Measurements from ENCODE around the gene STYXL2.

Gene STYXL2

DNA sequence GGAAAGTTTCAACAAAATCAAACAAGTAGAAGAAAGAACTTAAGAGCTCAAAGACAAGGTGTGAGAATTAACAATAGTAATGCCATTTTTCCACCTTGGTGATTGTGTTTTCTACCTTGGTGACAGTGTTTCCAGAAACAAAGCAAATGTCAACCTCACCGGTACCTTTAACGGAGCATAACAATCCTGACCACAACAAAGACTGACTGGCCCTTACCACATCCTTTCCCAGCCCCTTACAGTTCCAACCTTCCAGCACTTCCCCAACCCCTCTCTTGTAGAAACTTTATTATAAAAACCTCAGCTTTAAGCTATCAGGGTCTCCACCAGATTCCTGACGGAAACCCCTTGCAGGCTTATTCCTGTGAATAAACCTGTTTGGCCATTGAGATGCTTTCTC is 16.7 kb downstream of the STYXL2 start:
- DNase-seq (ENCODE audit: low spot score) = no peak

DNA sequence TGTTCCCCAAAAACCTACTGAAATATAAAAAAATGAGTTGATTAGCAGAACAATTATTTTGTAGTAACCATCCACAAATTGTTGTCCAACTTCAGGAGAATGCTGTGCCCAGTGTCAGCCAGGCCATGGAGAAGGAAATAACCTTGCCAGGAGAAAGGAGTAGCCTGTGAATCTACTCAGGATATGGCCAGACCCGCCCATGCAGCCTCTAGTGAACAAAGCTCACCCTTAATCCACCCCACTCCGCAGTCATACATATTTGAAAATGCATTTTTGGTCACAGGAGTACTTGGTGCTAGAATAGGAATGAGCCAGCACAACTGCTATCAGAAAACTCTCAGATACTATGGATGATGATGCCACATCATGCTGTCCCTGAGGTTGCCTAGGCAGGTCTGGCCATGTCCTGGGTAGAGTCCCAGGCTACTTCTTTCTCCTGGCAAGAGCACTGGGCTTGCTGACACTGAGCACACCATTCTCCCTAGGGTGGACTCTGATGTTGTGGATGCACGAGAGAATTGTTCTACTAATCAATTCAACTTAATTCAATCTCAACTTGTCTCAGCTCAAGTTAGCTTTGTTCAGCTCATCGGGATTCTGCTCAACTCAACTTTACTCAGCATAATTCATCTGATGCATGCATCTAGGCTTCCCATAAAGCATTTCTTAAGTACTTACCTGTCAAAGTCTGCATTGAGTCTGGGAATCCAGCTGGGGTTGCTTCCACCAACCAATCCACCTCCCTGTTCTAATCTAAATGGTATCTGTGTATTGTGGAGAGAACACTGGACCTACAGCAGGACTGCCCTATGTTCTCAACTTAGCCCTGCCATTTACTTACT is 18.2 kb downstream of the STYXL2 start:
- no peak for DNase-seq (ENCODE audit: low spot score)

DNA sequence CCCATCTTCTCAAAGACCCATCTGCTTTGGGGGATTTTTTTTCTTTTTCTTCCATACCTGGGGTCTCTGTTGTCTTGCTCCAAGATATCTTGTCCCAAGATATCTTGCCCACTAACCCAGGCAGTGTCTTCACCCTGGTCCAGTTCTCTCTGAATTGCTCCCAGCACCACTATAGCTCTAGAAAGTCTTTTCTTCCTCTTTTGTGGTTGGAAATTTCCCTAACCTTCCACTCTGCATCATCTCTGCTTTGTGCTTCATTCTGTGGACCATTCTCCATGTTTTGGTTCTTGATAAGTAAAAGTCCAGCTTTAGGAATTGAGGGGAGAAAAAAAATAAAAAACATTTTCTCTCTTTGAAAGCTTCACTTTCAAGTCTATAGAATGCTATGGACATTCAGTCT is 20.9 kb downstream of the STYXL2 start:
- no peak for DNase-seq (ENCODE audit: low spot score)

DNA sequence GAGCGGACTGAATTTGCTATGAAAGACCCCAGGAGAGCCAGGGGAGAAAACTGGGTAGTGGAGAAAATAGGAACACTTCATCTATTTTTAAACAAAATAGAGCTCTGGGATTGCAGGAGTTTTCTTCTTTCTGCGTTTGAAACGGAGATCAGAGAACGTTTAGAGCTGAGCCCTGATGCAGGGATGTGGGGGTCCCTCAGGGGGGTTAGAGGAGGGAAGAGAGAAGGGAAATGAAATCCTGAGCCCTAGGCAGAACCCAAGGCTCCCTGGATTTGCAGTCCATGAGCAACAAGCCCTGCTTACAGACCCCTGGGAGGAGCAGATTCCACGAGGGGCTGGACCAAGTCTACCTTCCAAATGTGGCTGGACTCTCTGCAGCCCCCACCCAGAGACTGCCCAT is 21.8 kb downstream of the STYXL2 start:
- no peak for DNase-seq (ENCODE audit: low spot score)

DNA sequence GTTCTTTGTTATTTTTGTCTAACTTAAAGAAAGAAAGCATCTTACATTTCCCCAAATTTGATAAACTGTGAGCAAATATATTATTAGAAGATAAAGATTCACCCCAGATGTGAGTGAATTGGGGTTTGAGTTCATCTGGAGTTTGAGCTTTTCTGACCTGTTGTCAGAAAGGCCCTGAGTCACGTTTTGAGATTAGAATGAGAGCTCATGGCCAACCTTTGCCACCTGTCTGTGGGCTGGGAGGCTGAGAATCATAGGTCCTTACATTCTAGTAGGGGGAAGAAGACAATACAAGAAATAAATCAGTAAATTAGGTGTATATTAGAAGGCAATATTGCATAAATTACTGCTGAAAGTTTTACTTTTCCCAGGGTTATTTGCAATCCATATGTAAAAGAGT is 22.3 kb downstream of the STYXL2 start:
- DNase-seq (ENCODE audit: low spot score) = no peak

DNA sequence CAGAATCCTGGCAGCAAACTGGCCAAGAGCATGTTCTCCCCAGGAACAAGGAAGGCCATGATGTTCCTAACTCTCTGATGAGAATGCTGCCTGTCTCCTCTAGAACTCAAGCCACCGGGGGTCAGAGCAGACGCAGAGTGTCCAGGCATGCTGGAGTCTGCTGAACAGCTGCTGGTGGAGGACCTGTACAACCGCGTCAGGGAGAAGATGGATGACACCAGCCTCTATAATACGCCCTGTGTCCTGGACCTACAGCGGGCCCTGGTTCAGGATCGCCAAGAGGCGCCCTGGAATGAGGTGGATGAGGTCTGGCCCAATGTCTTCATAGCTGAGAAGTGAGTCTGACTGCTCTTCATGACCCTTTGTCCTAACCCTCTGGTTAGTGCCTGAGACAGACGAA is 23.4 kb downstream of the STYXL2 start:
- no peak for DNase-seq (ENCODE audit: low spot score)

DNA sequence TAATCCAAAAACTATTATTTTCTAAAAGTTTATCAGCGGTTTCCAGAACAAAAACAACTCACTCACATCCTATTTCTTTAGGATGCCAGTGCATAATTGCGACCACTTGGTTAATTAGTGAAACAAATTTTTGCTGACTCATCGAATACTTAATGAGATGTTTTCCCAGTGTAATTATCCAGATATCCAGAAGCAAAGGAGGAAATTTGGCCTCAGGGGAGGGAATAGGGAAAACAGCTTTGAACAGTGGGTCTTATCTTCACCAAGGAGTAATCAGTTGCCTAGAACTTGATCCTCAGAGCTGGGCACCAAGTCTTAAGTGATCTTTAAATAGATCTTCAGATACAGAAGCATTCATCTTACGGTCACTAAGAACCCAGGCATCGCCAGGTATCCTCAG is 24.3 kb downstream of the STYXL2 start:
- no peak for DNase-seq (ENCODE audit: low spot score)

DNA sequence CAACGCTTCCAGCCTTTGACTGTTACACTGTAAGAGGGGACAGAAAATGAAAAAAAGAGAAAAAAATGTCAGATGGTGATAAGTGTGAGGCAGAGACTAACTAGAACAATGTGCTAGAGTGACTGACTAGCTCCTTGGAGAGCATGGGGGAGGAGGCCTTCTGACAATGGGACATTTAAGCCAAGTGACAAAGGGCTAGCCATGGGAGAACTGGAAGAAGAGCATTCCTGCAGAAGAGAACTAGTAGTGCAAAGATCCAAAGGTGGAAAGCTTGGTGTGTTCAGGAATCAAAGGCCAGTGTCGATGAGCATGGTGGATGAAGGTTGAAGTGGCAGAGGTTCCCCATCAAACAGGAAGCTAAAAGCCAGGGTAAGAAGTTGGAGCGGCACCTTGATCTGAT is 25.8 kb downstream of the STYXL2 start:
- DNase-seq (ENCODE audit: low spot score) = no peak

DNA sequence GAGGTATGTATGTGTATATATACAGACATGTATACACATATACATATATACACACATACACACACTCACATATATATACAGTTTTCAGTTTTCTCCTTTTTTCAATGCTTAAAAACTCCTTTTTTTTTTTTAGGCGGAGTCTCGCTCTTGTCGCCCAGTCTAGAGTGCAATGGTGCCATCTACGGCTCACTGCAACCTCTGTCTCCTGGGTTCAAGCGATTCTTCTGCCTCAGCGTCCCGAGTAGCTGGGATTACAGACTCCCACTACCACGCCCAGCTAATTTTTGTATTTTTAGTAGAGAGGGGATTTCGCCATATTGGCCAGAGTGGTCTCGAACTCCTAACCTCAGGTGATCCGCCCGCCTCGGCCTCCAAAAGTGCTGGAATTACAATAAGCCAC is 27.0 kb downstream of the STYXL2 start:
- DNase-seq (ENCODE audit: low spot score) = no peak

DNA sequence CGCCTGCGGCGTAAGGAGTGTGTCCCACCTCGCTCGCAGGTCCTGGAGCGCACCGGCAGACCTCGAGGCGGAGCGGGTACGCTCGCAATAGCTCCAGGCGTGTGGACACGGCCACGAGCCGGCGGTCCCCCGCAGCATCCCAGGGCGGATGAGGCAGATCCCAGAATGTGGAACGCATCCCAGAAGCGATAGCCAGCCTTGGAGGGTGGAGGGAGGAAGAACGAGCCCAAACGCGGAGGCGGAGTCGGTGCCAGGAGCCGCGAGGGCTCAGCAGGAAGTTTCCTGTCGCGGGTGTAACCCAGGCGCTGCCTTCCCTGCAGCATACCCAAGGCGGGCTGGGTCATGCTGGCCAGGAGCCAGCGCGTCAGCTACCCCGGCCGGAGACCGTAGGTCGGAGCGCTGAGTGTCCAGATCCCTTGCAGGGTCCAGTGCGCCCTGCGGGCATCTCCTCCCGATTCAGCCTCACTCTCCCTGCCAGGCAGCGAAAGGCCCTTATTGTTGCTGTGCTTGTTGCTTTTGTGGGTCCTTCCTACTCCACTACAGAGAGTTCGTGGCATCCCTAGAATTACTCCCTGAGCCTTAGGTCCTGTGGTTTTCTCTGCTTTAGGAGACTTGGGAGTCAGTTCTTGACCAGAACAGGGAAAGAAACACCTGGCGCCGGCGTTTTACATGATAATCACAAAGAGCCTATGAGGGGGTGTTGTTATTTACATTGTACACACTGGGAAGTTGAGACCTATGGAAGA is 27.7 kb downstream of the STYXL2 start:
- peak; percentile 35 for DNase-seq (ENCODE audit: low spot score)

DNA sequence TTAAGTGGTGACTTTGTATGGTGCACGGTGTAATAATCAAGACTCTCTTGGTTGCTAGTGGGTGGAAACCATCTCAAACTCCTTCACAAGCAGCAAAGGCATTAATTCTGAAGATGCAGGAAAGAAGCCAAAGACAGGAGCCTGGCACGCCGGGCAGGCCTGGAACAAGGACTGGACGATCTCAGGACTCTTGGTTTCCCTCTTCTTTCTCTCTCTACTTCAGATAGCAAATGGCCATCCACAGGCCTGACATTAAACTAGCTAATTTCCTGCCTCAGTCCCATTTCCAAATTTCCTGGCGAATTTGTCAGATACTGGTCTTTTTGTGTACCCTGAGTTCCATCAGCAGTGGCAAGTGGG is 28.2 kb downstream of the STYXL2 start:
- DNase-seq (ENCODE audit: low spot score) = no peak

DNA sequence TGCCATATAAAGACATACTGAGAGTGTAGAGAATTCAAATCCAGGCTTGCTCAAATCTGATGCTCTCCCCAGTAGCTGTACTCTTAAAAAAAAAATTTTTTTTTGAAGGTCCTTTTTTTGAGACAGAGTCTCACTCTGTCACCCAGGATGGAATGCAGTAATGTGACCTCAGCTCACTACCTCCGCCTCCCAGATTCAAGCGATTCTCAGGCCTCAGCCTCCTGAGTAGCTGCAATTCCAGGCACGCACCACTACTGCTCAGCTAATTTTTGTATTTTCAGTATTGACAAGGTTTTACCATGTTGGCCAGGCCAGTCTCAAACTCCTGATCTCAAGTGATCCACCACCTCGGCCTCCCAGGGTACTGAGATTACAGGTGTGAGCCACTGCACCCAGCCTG is 28.7 kb downstream of the STYXL2 start:
- no peak for DNase-seq (ENCODE audit: low spot score)

DNA sequence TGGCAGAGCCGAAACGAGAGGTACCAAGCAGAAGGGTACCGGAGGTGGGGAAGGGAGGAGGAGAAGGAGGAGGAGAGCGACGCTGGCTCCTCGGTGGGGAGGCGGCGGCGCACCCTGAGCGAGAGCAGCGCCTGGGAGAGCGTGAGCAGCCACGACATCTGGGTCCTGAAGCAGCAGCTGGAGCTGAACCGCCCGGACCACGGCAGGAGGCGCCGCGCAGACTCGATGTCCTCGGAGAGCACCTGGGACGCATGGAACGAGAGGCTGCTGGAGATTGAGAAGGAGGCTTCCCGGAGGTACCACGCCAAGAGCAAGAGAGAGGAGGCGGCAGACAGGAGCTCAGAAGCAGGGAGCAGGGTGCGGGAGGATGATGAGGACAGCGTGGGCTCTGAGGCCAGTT is 32.4 kb downstream of the STYXL2 start:
- DNase-seq (ENCODE audit: low spot score) = no peak

DNA sequence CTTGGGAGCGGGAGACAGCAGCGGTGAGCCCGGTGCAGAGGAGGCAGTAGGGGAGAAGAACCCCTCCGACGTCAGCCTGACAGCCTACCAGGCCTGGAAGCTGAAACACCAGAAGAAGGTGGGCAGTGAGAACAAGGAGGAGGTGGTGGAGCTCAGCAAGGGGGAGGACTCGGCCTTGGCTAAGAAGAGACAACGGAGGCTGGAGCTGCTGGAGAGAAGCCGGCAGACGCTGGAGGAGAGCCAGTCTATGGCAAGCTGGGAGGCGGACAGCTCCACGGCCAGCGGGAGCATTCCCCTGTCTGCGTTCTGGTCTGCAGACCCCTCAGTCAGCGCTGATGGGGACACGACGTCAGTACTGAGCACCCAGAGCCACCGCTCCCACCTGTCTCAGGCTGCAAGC is 32.9 kb downstream of the STYXL2 start:
- DNase-seq (ENCODE audit: low spot score) = no peak

DNA sequence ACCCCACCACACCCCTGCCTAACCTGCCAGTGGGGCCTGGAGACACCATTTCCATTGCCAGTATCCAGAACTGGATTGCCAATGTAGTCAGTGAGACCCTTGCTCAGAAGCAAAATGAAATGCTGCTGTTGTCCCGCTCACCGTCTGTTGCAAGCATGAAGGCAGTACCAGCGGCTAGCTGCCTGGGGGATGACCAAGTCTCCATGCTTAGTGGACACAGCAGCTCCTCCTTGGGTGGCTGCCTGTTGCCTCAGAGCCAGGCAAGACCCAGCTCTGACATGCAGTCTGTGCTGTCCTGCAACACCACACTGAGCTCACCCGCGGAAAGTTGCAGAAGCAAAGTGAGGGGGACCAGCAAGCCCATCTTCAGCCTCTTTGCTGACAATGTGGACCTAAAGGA is 33.4 kb downstream of the STYXL2 start:
- DNase-seq (ENCODE audit: low spot score) = no peak

DNA sequence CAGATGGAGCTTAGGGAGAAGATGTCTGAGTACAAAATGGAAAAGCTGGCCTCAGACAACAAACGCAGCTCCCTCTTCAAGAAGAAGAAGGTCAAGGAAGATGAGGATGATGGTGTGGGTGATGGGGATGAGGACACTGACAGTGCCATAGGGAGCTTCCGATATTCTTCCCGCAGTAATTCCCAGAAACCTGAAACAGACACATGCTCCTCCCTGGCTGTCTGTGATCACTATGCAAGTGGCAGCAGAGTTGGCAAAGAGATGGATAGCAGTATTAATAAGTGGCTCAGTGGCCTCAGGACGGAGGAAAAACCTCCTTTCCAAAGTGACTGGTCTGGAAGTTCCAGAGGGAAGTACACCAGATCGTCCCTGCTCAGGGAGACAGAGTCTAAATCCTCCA is 33.8 kb downstream of the STYXL2 start:
- DNase-seq (ENCODE audit: low spot score) = no peak

DNA sequence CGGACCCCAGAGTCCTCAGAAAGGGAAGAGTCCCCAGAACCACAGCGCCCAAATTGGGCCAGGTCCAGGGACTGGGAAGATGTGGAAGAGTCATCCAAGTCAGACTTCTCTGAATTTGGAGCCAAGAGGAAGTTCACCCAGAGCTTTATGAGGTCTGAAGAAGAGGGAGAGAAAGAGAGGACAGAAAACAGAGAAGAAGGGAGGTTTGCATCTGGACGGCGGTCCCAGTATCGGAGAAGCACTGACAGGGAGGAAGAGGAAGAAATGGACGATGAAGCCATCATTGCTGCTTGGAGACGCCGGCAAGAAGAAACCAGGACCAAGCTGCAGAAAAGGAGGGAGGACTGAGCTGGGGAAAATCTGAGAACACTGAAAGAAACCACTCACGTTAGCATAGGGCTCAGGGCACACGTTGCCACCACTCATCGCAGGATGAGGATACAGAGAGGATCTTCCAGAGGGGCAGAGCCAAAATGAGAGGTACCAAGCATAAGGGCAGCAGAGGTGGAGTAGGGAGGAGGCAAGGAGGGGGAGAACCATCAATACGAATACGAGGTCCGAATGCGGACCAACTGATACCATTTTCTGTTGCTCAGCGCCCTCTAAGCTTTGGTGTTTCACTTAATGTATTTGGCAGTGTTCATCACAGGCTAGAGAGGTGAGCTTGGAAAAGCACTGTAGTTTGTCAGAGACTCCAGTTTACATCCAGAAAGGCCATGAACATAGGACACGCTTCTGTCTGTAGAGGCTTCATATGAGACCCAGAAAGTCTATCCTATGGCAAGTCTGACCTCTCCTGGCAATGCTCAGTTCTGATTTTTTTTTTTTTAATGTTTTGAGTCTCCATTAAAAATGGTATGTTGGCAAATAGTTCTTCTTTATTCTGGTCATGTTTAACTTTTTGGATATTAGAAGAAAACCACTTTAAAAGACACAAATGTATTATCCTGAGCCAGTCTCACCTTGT is 34.7 kb downstream of the STYXL2 start:
- DNase-seq (ENCODE audit: low spot score) = no peak

DNA sequence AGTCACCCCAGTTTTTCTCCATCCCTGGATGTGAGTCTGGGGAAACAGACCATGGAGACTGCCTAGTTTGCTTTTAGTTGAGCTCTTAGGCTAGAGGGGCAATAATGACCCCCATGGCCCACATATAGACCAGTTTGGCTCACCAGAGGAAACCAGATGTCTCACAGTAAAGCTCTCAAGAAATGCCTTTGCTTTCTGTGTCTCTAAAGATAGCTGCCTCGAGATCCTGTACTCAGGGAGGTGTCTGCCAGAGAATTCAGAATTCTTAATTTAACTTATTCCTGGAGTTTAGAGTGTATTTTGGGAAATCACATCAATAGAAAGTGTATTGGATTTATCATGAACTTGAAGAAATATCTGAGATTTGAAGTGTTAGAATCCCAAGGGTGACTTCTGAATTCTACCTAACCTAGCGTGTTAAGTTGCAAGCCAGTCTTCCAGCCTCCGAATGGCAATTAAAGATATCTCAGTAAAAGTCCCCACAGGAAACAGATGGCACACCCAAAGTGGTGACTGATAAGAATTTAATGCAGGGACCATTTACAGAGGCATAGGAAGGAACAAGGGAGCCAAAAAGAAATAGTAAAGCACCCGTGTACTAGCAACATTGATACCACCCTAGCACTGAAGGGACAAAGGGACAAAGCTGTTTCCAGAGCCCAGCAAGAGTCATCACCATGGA is 37.1 kb downstream of the STYXL2 start:
- DNase-seq (ENCODE audit: low spot score) = no peak

DNA sequence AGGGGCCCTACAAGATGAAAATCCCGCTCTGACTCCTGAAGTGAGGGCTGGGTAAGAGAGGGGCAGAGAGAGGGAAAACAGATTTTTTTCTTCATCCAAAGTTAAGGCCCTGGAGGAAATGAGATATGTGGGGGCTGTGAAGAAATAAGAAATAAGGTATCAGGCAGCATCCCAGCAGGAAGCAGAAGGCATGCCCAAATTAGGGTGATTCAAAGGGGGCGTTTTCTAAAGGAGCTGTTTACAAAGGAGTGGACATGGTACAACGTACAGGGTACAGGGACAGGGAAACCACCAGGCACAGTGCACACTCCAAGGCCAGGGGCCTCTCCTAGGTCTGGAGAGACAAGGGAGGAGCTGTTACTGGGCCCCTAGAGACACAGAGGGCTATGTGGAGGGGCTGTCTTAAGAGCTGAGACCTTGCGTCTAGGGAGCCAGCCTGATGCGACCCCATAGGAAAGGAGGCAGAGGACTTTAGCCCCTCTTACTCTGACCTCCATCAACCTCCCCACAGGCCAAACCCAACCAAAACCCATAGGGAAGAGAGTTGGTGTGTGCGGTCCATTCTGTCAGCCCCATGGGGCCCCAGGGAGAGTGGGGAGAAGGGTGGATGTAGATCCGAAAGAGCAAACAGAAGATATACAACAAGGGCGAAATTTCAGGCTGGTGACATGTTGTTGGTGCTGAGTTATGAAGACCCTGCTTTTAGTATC is 38.6 kb downstream of the STYXL2 start:
- DNase-seq (ENCODE audit: low spot score) = no peak

DNA sequence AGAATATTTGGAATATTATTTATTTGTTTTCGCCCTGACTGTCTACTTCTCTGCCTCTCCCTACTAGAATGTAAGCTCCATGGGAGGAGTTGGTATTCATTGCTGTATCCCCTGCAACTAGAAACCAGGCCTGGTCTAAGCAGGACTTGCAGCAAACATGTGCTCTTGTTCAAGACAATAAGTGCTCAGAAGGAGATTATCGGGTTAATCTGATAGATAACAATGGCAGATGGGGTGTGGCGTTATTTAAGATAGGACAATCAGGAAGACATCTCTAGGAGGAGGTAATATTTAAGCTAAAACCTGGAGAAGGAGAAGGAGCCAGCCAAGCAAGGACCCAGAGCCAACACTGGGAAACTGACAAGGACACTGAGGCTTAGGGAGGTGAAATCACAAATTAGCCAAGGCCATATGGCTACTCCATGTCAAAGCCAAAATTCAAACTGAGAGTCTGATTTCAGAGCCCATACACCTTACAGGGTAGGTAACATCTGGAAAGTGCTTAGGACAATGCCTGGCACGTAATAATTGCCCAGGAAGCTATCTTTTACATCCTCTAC is 41.5 kb downstream of the STYXL2 start:
- no peak for DNase-seq (ENCODE audit: low spot score)

DNA sequence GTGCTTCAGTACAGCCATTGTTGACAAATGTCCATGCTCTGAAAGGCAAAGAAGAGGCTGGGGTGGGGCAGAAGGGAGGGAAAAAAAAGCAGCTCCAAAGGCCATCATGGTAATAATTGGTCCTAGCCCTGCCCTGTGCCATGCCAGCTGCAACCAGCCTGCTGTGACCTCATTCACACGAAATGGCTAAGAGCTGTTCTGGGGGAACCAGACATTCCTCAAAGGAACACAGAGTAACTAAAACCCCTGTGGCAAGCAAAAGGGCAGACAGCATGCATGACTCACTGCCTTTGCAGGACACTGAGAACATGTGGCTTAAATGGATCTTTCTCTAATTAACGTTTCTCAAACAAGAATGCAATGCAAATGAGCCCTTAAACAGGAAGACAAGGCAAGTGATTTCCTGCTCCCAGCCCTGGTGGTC is 42.3 kb downstream of the STYXL2 start:
- DNase-seq (ENCODE audit: low spot score) = no peak

Data from GM03348 (cell line).